ENCODE measurements around the gene RAB44. TPM values are rescaled to one million over a fixed set of nuclear protein-coding genes. Genes with fewer than 3 reads are reported as not detected.

The RAB44 gene
- total RNA-seq, 2 donors from 2014 or later: 0.14 to 0.45 TPM

DNA sequence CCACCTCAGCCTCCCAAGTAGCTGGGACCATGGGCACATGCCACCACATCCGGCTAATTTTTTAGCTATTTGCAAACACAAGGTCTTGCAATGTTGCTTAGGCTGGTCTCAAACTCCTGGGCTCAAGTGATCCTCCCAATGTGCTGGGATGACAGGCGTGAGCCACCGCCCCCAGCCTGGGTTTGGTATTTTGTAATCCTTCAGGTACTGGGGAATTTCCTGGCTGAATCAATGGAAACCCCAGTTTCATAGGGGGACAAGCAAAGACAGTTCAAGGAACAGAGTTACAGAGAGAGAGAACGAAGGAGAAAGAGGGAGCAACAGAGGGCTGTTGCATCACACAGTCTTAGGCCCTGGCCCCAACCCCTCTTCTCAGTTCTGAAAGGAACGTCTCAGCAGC is 35.7 kb downstream of the RAB44 start:
- Histone ChIP-seq H3K4me3 (no peak overlapping the region), H3K27me3 (replicated peaks; ENCODE audit: insufficient read depth) (no peaks in the 10 kb centered on the region), H3K9me3 (no peaks in the 10 kb centered on the region), H3K27ac (no peak overlapping the region), H3K4me1 (replicated peaks) (peaks cover 11% of the 10 kb centered on the region), H3K36me3 (no peaks in the 10 kb centered on the region)
- intact Hi-C loops (cut with DNase I): no loop called here
- TF ChIP-seq POLR2AphosphoS5 (IDR thresholded peaks at IDR 0.05) (no peak), POLR2A (IDR thresholded peaks at IDR 0.05) (no peak)
- TF ChIP-seq, protein P1, sequence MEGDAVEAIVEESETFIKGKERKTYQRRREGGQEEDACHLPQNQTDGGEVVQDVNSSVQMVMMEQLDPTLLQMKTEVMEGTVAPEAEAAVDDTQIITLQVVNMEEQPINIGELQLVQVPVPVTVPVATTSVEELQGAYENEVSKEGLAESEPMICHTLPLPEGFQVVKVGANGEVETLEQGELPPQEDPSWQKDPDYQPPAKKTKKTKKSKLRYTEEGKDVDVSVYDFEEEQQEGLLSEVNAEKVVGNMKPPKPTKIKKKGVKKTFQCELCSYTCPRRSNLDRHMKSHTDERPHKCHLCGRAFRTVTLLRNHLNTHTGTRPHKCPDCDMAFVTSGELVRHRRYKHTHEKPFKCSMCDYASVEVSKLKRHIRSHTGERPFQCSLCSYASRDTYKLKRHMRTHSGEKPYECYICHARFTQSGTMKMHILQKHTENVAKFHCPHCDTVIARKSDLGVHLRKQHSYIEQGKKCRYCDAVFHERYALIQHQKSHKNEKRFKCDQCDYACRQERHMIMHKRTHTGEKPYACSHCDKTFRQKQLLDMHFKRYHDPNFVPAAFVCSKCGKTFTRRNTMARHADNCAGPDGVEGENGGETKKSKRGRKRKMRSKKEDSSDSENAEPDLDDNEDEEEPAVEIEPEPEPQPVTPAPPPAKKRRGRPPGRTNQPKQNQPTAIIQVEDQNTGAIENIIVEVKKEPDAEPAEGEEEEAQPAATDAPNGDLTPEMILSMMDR (IDR thresholded peaks at IDR 0.05): no peak
- WGBS: 99% methylated on average over 5 of the region's 5 CpGs
- DNase-seq (ENCODE audit: low spot score): no peak

DNA sequence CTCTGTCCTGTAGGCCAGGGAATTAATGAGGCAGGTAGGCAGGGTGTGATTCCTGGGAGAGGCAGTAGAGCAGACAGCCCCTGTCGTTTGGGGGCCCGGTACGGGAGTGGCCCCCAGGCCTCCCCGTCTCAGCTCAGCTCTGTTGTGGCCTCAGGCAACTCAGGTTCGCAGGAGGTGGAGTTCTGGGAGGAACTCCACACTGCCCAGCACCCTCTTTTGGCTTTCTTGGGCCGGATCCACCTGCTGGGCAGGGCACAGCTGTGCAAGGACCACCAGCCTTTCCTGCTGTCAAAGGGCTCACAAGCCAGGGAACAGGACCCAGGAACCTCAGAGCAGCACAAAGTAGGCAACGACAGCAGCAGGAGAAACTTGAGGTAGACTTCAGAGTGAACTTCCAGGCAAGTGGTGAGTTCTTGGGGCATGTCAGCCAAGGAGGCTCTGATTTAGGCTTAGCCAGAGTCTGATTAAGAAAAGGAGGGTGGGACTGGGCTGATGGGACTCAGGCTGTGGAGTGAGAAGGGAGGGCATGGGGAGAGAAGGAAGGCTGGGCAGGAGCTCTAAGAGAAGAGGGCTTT is 36.9 kb downstream of the RAB44 start:
- 80% methylated on average over 7 of the region's 7 CpGs for WGBS
- Histone ChIP-seq H3K4me1 (replicated peaks) (peaks cover 11% of the 10 kb centered on the region), H3K36me3 (no peaks in the 10 kb centered on the region), H3K4me3 (no peak overlapping the region), H3K27me3 (replicated peaks; ENCODE audit: insufficient read depth) (no peaks in the 10 kb centered on the region), H3K27ac (peak overlapping the region; percentile 69 to 74), H3K9me3 (no peaks in the 10 kb centered on the region)
- intact Hi-C loops (cut with DNase I): no loop called here
- no peak for DNase-seq (ENCODE audit: low spot score)
- TF ChIP-seq, protein P1 (IDR thresholded peaks at IDR 0.05): no peak
- TF ChIP-seq POLR2A (IDR thresholded peaks at IDR 0.05): no peak
- TF ChIP-seq POLR2AphosphoS5 (IDR thresholded peaks at IDR 0.05): no peak

DNA sequence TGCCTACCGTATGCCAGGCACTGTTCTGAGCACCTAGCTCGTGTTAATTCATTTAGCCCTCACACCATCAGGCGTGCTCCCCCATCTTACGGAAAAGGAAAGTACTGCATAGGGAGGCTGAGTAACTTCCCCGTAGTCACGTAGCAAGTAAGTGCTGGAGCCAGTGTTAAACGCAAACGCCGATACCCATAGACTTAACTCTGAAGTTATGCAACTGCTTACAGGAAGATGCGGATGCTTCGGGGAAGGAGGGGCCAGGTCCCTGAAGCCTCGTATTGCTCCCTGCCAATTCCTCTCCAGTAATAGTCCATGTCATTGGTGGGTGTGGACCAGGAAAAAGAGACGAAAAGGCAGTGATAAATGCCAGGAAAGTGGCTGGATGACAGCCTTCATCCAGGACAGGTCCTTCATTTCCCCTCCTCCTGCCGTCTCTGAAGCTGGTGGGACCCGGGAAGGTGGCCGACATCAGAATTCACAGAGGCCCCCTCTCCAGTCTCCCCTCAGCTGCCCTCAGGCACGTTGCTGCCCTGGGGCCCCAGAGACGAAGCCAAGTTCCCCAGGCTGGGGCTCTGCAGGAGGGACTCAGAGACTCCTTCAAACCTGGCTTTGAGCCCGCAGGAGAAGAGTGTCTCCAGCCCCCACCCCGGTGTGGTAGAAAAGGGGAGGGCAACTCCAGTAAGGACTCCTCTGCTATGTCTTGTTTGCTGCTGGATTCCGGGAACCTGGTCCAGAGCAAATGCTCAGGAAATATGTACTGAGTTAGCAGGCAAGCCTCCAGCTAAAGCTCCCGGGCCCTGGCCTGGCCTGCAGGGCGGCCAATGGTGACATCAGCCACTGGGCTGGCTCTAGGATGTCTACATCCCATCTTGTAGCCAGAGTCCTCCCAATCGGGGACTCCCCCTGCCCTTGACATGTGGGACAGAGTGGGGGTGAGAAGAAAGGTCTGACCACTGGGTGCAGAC is 37.8 kb downstream of the RAB44 start:
- H3K4me3 ChIP-seq: peak overlapping the region in 1 of 2 donors; percentile 15
- TF ChIP-seq POLR2A (IDR thresholded peaks at IDR 0.05) (no peak), POLR2AphosphoS5 (IDR thresholded peaks at IDR 0.05) (peak; percentile 74)
- TF ChIP-seq, protein P1 (IDR thresholded peaks at IDR 0.05): peak in 2 of 4 experiments; percentile 16 to 33

DNA sequence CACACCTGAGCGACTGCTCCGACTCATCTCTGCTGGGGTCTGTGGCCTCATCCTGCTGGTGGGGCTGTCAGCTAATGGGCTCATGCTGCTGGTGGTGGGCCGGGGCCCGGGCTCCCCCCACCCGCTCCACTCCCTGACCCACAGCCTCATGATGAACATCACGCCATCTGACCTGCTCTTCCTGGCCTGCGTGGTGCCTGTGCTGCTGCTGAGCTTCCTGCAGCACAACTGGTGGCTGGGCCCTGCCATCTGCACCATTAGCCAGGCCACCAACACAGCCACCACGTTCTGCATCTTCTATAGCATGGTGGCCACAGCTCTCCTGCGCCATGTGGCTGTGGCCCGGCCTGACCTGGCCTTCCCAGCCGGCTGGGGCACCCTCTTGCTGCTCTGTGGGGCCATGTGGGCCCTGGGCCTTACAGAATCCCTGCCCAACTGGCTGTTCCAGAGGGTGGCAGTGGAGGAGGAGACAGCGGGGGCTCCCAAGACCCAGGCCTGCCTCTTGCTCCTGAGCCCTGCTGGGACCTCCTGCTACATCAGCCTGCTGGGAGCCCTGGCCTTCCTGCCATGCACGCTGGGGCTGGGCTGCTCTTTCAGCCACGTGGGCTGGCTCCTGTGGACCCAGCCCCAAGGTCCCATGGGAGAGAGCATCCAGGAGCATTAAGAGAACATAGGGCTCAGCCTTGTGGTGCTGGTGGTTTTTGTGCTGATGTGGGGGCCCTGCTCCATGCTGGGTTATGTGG is 39.6 kb downstream of the RAB44 start:
- H3K36me3 ChIP-seq: no peaks in the 10 kb centered on the region
- 90% methylated on average over 10 of the region's 14 CpGs for WGBS
- peaks cover 11% of the 10 kb centered on the region for H3K4me1 ChIP-seq (replicated peaks)
- no peak overlapping the region for H3K4me3 ChIP-seq
- no peaks in the 10 kb centered on the region for H3K9me3 ChIP-seq
- intact Hi-C loops (cut with DNase I): no loop called here
- DNase-seq (ENCODE audit: low spot score): no peak
- TF ChIP-seq POLR2AphosphoS5 (IDR thresholded peaks at IDR 0.05) (no peak), POLR2A (IDR thresholded peaks at IDR 0.05) (no peak)
- TF ChIP-seq, protein P1 (IDR thresholded peaks at IDR 0.05): no peak
- no peak overlapping the region for H3K27ac ChIP-seq
- no peaks in the 10 kb centered on the region for H3K27me3 ChIP-seq (replicated peaks; ENCODE audit: insufficient read depth)

More for the DNA sequence above, 37.8 kb downstream of the RAB44 start:
- WGBS: 4% methylated on average over 24 of the region's 24 CpGs
- peaks cover 11% of the 10 kb centered on the region for H3K4me1 ChIP-seq (replicated peaks)
- intact Hi-C loops (cut with DNase I): no loop called here
- no peaks in the 10 kb centered on the region for H3K9me3 ChIP-seq
- DNase-seq (ENCODE audit: low spot score): peak; percentile 75
- no peaks in the 10 kb centered on the region for H3K27me3 ChIP-seq (replicated peaks; ENCODE audit: insufficient read depth)
- no peaks in the 10 kb centered on the region for H3K36me3 ChIP-seq
- peak overlapping the region; percentile 69 to 74 for H3K27ac ChIP-seq

All from prostate gland (tissue), 2 donors.